ENCODE data around the gene BBC3.

- TF ChIP-seq EP300 (IDR thresholded peaks at IDR 0.05) (no peak), POLR2A (IDR thresholded peaks at IDR 0.05) (no peak)
- TF ChIP-seq, protein P1, sequence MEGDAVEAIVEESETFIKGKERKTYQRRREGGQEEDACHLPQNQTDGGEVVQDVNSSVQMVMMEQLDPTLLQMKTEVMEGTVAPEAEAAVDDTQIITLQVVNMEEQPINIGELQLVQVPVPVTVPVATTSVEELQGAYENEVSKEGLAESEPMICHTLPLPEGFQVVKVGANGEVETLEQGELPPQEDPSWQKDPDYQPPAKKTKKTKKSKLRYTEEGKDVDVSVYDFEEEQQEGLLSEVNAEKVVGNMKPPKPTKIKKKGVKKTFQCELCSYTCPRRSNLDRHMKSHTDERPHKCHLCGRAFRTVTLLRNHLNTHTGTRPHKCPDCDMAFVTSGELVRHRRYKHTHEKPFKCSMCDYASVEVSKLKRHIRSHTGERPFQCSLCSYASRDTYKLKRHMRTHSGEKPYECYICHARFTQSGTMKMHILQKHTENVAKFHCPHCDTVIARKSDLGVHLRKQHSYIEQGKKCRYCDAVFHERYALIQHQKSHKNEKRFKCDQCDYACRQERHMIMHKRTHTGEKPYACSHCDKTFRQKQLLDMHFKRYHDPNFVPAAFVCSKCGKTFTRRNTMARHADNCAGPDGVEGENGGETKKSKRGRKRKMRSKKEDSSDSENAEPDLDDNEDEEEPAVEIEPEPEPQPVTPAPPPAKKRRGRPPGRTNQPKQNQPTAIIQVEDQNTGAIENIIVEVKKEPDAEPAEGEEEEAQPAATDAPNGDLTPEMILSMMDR (IDR thresholded peaks at IDR 0.05) = no peak
Measured at GRCh38 chr19:47221890-47222289, 9.1 kb downstream of the BBC3 start.

Measured in ovary (tissue), 3 donors.